ENCODE measurements around the gene PAM16. TPM values are rescaled to one million over a fixed set of nuclear protein-coding genes. Genes with fewer than 3 reads are reported as not detected.

The PAM16 gene
- total RNA-seq, 2 experiments from 2014 or later = 29.7 to 33.9 TPM

DNA sequence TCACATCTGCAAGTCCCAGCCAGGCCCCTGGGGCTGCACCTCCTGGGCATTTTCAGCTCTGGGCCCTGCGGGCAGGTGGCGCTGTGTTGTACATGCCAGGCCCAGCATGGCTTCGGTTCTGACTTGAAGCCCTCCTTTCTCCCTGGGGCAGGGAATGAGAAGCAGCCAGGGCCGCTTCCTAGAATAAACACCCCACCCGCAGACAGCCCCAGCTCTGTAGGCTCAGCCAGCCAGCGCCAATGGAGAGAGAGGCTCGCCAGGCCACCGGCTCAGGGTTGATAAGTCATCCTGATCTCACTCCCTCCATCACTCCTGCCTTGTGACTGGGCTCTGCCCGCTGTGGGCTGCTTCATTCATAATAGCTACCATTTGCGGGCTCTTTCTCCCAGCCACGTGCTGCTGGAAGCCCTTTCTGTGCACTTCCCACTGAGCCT lies 41.3 kb downstream of the PAM16 start:
- Mint-ChIP-seq H3K36me3 (ENCODE audit: low read depth) (peaks cover 7% of the 10 kb centered on the region), H3K27ac (no peak overlapping the region), H3K4me1 (peaks cover 38% of the 10 kb centered on the region), H3K27me3 (peaks cover 11% of the 10 kb centered on the region), H3K9me3 (no peaks in the 10 kb centered on the region), H3K4me3 (no peak overlapping the region)
- peak; percentile 62 for DNase-seq
- ChIA-PET POLR2A (interaction anchor here (0.9 to 1.6 kb wide), 2 partner anchors 11 to 96 kb away, joined by 3 to 5 read pairs; no protein-coding TSS in a partner anchor), CTCF (interaction anchor here (0.7 to 8.6 kb wide), 13 partner anchors 15 to 239 kb away, joined by 3 to 44 read pairs (median 3); partner anchors contain the start of gene TFAP4)

DNA sequence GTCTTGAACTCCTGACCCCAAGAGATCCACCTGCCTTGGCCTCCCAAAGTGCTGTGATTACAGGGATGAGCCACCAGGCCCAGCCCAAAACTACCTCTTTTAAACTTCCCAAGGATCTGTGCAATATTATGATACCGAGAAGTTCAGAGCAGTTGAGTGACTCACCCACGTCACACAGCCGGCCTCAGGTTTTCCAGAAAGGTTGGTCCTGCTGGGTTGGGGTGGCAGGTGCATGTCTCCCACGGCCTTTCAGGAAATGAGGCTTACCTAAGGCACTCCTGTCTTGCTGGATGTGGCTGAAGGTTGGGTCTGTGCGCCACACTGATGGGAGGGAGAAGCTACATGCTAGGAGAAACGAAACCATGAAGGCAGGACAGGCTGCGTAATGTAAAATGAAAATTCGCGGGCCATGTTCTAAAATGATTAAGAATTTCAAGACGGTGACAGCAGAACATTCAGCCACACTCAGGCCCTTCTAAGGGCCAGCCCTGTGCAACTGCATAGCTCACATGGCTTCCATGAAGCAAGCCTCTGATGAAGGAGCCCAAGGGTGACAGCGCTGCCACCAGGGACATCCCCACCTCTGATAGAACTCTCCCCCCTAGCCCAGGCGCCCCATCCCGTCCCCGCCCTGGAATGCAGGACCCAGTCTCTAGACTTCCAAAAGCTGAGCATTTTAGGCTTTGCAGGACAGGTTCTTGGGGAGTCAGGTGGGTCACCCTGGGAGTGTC lies 41.9 kb downstream of the PAM16 start:
- no peak for DNase-seq
- Mint-ChIP-seq H3K27me3 (peaks cover 6% of the 10 kb centered on the region), H3K27ac (no peak overlapping the region), H3K36me3 (ENCODE audit: low read depth) (peaks cover 7% of the 10 kb centered on the region), H3K4me3 (no peak overlapping the region), H3K4me1 (peaks cover 32% of the 10 kb centered on the region), H3K9me3 (no peaks in the 10 kb centered on the region)
- ChIA-PET POLR2A (interaction anchor here (0.6 to 1.8 kb wide), 4 partner anchors 12 to 687 kb away, joined by 3 to 8 read pairs (median 4); no protein-coding TSS in a partner anchor), CTCF (interaction anchor here (0.7 to 8.6 kb wide), 15 partner anchors 8 to 307 kb away, joined by 3 to 44 read pairs (median 3); partner anchors contain the start of gene TFAP4)

DNA sequence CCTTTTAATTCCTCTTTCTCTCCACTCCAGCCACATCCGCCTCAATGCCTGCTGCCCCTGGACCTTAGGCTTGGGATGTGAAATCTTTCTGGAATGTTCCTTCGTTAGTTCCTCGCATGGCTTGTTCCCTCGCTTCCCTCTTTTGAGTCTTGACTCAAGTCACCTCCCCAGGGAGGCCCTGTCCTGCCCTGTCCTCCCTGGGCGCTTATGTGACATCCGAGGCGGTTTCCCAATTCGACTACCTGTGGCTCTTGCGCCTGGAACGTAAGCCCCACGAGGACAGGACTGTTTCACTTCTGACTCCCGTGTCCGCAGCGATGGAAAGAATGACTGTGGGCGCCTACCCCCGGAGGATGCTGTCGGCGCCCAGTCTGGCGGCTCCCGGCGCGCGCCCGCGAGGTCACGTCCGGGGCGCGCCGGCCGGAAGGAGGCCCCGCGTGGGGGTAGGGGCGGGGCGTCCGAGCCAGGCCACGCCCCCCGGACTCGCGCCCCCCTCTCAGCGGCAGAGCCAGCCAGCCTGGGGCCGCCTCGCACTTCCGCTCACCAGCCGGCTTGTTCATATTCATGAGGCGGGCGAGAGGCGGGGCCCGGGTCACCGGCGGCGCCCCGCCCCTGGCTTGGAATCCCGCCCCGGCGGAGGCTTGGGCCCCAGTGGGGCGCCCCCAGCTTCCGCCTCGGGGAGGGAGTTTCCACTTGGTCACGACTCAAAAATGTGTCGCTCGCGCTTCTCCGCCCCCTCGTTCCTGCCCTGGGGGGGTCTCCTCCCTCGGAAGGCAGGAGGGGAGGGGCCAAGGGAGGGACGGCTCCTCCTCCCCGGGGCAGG lies 43.7 kb downstream of the PAM16 start:
- H3K9me3 Mint-ChIP-seq = no peaks in the 10 kb centered on the region
- H3K4me3 Mint-ChIP-seq = peak overlapping the region; percentile 93
- H3K36me3 Mint-ChIP-seq (ENCODE audit: low read depth) = peaks cover 7% of the 10 kb centered on the region
- peak; percentile 97 for DNase-seq
- ChIA-PET CTCF (interaction anchor here (1.0 to 8.6 kb wide), 11 partner anchors 9 to 232 kb away, joined by 3 to 44 read pairs (median 6); partner anchors contain the start of gene TFAP4), POLR2A (interaction anchor here (0.7 to 4.0 kb wide), 12 partner anchors 9 to 109 kb away, joined by 3 to 43 read pairs (median 4); partner anchors contain the start of genes CORO7, GLIS2 and TFAP4)
- peak overlapping the region; percentile 92 for H3K27ac Mint-ChIP-seq
- H3K4me1 Mint-ChIP-seq = peaks cover 30% of the 10 kb centered on the region
- H3K27me3 Mint-ChIP-seq = no peaks in the 10 kb centered on the region

DNA sequence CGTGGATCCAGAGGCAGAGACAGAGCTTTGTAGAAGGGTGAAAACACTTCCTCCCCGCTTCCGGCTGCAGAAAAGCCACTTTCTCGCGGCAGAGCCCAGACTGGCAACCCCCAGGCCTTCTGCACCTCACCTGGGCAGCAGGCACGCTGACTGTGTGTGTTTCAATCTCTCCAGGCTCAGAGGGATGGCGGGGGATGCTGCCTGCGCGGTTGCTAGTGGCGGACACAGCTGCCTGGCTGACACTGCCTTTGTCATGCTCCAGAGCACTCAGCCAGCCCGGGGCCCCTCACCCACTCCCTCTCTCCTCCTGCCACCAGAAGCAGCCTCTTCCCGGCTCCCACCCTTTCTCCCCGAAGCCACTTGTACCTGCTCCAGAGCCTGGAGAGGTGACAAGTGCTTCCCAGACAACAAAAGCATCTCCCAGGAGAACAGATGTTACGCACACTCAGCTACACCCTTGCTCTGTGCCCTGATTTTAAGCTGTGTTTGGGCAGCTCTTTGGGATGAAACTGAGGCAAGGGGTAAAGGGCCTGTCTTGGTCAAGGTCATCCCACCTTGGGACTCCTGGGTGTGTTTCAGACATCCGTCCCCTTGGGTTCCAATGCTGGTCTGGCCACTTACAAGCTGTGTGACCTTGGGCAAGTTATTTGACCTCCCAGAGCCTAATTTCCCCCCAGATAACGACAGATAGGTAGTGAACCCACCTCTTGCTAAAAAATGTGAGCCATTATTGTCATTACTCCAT lies 44.5 kb downstream of the PAM16 start:
- no peaks in the 10 kb centered on the region for H3K27me3 Mint-ChIP-seq
- peak; percentile 63 for DNase-seq

DNA sequence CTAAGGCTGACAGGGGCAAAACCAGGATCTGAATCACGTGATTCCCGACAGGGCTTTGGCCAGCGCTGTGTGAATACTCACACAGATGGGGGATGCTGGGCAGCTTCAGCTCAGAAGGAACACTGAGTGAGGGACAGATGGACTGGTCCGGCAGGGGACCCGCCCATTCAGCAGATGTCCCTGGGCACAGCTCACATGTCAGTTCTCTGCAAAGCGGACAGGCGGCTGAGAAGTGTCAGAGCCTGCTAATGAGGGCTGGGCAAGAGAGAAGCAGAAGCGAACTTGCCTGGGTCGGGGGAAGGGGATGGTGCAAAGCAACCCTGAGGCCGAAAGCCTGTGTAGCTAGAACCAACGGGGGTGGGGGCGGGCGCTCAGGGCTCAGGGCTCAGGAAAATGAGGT lies 47.1 kb downstream of the PAM16 start:
- Mint-ChIP-seq H3K27ac (no peak overlapping the region), H3K4me3 (no peak overlapping the region), H3K27me3 (no peaks in the 10 kb centered on the region), H3K36me3 (ENCODE audit: low read depth) (peaks cover 12% of the 10 kb centered on the region), H3K9me3 (no peaks in the 10 kb centered on the region), H3K4me1 (peaks cover 27% of the 10 kb centered on the region)
- no peak for DNase-seq
- ChIA-PET POLR2A (no interaction called here), CTCF (interaction anchor here (3.4 kb wide), 1 partner anchor 50 kb away, joined by 20 read pairs; no protein-coding TSS in a partner anchor)

More for the DNA sequence above, 44.5 kb downstream of the PAM16 start:
- ChIA-PET POLR2A (interaction anchor here (0.9 to 4.0 kb wide), 8 partner anchors 9 to 110 kb away, joined by 3 to 43 read pairs (median 5); partner anchors contain the start of genes CORO7, GLIS2 and TFAP4), CTCF (interaction anchor here (1.1 to 8.6 kb wide), 7 partner anchors 8 to 53 kb away, joined by 4 to 44 read pairs (median 5); partner anchors contain the start of gene TFAP4)
- Mint-ChIP-seq H3K27ac (peak overlapping the region; percentile 92), H3K9me3 (no peaks in the 10 kb centered on the region), H3K4me3 (peak overlapping the region; percentile 93), H3K4me1 (peaks cover 30% of the 10 kb centered on the region), H3K36me3 (ENCODE audit: low read depth) (peaks cover 10% of the 10 kb centered on the region)

DNA sequence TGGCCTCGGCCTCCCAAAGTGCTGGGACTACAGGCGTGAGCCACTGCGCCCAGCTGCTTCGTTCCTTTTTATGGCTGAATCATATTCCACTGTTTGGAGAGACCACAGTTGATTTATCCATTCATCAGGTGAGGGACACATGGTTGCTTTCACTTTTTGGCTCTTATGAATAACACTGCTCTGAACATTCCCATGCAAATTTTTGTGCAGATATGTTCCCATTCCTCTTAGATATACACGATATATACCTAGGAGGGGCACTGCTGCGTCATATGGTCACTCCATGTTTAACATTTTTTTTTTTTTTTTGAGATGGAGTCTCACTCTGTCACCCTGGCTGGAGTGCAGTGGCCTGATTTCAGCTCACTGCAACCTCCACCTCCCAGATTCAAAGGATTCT lies 49.2 kb downstream of the PAM16 start:
- Mint-ChIP-seq H3K4me3 (no peak overlapping the region), H3K9me3 (no peaks in the 10 kb centered on the region), H3K36me3 (ENCODE audit: low read depth) (peaks cover 8% of the 10 kb centered on the region), H3K4me1 (peaks cover 21% of the 10 kb centered on the region), H3K27me3 (no peaks in the 10 kb centered on the region), H3K27ac (no peak overlapping the region)
- CTCF ChIA-PET = interaction anchor here (0.9 to 3.2 kb wide), 3 partner anchors 11 to 26 kb away, joined by 3 to 10 read pairs (median 5); no protein-coding TSS in a partner anchor
- no peak for DNase-seq
- POLR2A ChIA-PET = interaction anchor here (0.6 kb wide), 1 partner anchor 174 kb away, joined by 3 read pairs; no protein-coding TSS in a partner anchor

DNA sequence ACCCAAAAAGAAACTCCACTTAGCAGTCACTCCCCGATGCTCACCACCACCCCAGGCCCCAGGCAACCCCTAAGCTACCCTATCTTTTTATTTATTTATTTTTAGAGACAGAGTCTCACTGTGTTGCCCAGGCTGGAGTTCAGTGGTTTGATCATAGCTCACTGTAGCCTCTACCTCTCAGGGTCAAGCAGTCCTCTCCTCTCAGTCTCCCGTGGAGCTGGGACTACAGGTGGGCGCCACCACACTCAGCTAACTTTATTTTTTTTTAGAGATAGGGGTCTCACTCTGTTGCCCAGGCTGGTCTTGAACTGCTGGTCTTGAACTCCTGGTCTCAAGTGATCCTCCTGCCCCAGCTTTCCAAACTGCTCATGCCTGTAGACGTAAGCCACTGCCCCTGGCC lies 49.9 kb downstream of the PAM16 start:
- CTCF ChIA-PET = interaction anchor here (3.2 kb wide), 1 partner anchor 13 kb away, joined by 10 read pairs; no protein-coding TSS in a partner anchor
- H3K4me1 Mint-ChIP-seq = peaks cover 13% of the 10 kb centered on the region
- H3K9me3 Mint-ChIP-seq = no peaks in the 10 kb centered on the region
- H3K36me3 Mint-ChIP-seq (ENCODE audit: low read depth) = peaks cover 7% of the 10 kb centered on the region
- DNase-seq = no peak
- H3K27ac Mint-ChIP-seq = no peak overlapping the region
- no peaks in the 10 kb centered on the region for H3K27me3 Mint-ChIP-seq
- POLR2A ChIA-PET = interaction anchor here (0.6 kb wide), 1 partner anchor 175 kb away, joined by 3 read pairs; no protein-coding TSS in a partner anchor
- H3K4me3 Mint-ChIP-seq = no peak overlapping the region

DNA sequence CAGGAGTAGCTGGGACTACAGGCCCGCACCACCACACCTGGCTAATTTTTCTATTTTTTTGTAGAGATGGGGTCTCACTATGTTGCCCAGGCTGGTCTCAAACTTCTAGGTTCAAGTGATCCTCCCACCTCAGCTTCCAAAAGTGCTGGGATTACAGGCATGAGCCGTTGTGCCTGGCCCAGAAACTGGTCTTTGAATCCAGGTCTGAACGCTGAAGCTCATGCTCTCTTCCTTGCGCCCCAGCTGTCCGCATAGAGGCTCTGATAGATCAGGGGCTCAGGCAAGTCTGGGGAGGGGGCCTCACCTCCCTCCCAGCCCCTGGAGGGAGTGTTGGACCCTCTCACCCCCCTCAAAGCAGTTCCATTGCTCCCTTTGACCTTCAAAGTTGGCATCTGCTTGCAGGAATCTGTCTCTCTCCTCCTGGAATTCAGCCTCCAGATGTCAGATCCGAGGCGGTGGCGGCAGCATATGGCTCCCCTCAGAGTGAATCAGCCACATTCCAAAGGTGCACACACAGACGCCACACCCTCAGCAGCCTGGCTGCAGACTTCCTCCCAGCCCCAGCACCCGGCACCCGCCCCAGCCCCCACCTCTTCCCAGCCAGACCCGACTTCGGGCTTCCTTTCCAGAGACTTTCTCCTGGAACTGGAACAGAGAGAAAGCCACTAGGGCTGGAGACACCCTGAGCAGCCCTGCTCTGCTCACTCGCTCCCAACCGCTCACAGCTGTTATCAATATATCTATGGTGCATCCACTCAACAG lies 52.2 kb downstream of the PAM16 start:
- peaks cover 5% of the 10 kb centered on the region for H3K36me3 Mint-ChIP-seq (ENCODE audit: low read depth)
- ChIA-PET CTCF (interaction anchor here (0.9 to 1.9 kb wide), 3 partner anchors 7 to 31 kb away, joined by 3 to 6 read pairs (median 5); no protein-coding TSS in a partner anchor), POLR2A (no interaction called here)
- no peak for DNase-seq
- H3K4me3 Mint-ChIP-seq = no peak overlapping the region
- no peaks in the 10 kb centered on the region for H3K9me3 Mint-ChIP-seq
- H3K4me1 Mint-ChIP-seq = peaks cover 2% of the 10 kb centered on the region
- no peaks in the 10 kb centered on the region for H3K27me3 Mint-ChIP-seq
- no peak overlapping the region for H3K27ac Mint-ChIP-seq

DNA sequence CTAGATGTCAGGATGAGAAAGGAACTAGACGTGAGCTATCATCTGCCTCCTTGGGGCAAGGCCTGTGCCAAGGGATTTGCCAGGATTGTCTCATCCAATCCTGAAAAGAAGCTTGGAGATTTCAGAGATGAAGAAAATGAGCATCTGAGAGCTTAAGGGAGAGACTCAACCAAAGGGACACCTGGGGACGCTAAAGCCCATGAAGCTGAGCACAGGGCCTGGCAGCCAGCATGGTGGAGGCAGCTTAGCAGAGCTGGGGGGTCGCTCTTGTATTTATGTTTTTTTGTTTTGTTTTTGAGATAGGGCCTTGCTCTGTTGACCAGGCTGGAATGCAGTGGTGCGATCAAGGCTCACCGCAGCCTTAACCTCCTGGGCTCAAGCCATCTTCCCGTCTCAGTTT lies 53.6 kb downstream of the PAM16 start:
- ChIA-PET CTCF (interaction anchor here (1.0 to 1.9 kb wide), 2 partner anchors 9 kb away, joined by 4 to 5 read pairs; no protein-coding TSS in a partner anchor), POLR2A (interaction anchor here (1.2 kb wide), 1 partner anchor 9 kb away, joined by 5 read pairs; no protein-coding TSS in a partner anchor)
- Mint-ChIP-seq H3K4me1 (no peaks in the 10 kb centered on the region), H3K9me3 (no peaks in the 10 kb centered on the region), H3K27ac (no peak overlapping the region), H3K4me3 (no peak overlapping the region), H3K36me3 (ENCODE audit: low read depth) (peaks cover 5% of the 10 kb centered on the region), H3K27me3 (no peaks in the 10 kb centered on the region)
- DNase-seq = no peak

DNA sequence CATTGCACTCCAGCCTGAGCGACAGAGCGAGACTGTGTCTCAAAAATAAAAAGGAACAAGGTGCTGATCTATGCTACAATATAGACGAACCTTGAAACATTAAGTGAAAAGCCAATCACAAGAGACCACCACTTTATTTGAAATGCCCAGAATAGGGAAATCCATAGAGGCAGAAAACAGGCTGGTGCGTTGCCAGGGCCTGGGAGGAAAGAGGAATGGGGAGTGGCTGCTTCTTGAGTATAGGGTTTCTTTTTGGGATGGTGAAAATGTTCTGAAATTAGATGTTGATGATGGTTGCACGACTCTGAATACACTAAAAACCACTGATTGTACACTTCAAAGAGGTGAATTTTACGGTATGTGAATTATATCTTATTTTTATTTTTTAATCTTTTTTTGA lies 55.5 kb downstream of the PAM16 start:
- POLR2A ChIA-PET = no interaction called here

DNA sequence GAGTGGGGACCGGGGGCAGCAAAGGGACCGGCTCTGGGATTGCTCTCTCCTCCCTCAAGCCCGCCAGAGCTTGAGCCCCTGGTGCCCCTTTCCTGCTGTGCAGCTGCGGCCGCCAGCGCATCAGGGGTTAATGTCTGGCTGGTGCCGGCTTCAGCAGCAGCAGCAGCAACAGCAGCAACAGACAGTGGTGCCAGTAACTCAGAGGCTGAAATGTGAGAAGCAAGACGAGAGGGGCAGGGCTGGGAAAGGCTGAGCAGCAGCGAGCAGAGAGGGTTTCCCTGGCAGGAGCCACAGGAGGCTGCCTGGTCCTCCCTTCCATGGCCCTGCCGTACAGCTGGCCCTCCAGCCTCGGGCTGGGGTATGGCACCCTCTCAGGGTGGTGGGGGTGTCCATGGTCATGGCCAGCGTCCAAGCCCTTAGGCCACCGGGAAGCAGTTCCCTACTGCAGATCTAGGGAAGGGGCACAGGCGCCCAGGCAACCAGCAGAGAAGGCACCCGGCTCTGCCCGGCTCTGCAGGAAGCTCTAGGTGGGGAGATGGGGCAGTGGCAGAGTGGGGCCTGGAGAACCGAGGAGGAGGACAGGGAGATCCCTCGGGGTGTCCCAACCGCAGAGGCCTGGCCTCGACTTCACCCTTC lies 57.2 kb downstream of the PAM16 start:
- H3K9me3 Mint-ChIP-seq = no peaks in the 10 kb centered on the region
- POLR2A ChIA-PET = no interaction called here
- no peaks in the 10 kb centered on the region for H3K27me3 Mint-ChIP-seq
- H3K4me1 Mint-ChIP-seq = no peaks in the 10 kb centered on the region
- no peak overlapping the region for H3K27ac Mint-ChIP-seq
- no peak overlapping the region for H3K4me3 Mint-ChIP-seq
- CTCF ChIA-PET = interaction anchor here (1.9 kb wide), 1 partner anchor 34 kb away, joined by 6 read pairs; no protein-coding TSS in a partner anchor
- no peaks in the 10 kb centered on the region for H3K36me3 Mint-ChIP-seq (ENCODE audit: low read depth)
- no peak for DNase-seq

More for the DNA sequence above, 55.5 kb downstream of the PAM16 start:
- no peak overlapping the region for H3K4me3 Mint-ChIP-seq
- no peak for DNase-seq
- no peak overlapping the region for H3K27ac Mint-ChIP-seq
- no peaks in the 10 kb centered on the region for H3K27me3 Mint-ChIP-seq
- peaks cover 2% of the 10 kb centered on the region for H3K36me3 Mint-ChIP-seq (ENCODE audit: low read depth)
- H3K4me1 Mint-ChIP-seq = no peaks in the 10 kb centered on the region
- no peaks in the 10 kb centered on the region for H3K9me3 Mint-ChIP-seq
- CTCF ChIA-PET = no interaction called here
